Activated naive CD8-positive, alpha-beta T cell treated with anti-CD3 and anti-CD28 coated beads for 36 hours (primary cell): ENCODE measurements around the gene ALDH1A1. TPM values are rescaled to one million over a fixed set of nuclear protein-coding genes. Genes with fewer than 3 reads are reported as not detected.

ENCODE experiments used
- DNase-seq: peaks from one replicate; pipeline ENCODE4 v3.0.0; 2021
- H3K27ac Mint-ChIP-seq: one replicate; pipeline ENCODE4 v1.8.0; 2022; ENCODE audit warnings: mild to moderate bottlenecking, moderate library complexity, mixed read lengths
- H3K27me3 Mint-ChIP-seq: one replicate; pipeline ENCODE4 v1.8.0; 2022; ENCODE audit warnings: mild to moderate bottlenecking, mixed read lengths
- H3K36me3 Mint-ChIP-seq: one replicate; pipeline ENCODE4 v1.8.0; 2021; ENCODE audit warnings: mild to moderate bottlenecking, mixed read lengths
- H3K4me1 Mint-ChIP-seq: one replicate; pipeline ENCODE4 v1.8.0; 2021; ENCODE audit warnings: mixed read lengths
- H3K4me3 Mint-ChIP-seq: one replicate; pipeline ENCODE4 v1.8.0; 2022; ENCODE audit warnings: mild to moderate bottlenecking, moderate library complexity, mixed read lengths
- H3K9me3 Mint-ChIP-seq: one replicate; pipeline ENCODE4 v1.8.0; 2022; ENCODE audit warnings: mixed read lengths
- total RNA-seq, 2 experiments: library from RNA; stranded (reverse); gene quantifications; one replicate each; pipeline ENCODE4 v1.2.3, GENCODE V29; 2021

Gene ALDH1A1
- total RNA-seq, 2 experiments from 2014 or later = not detected

- no peaks in the 10 kb centered on the region for H3K9me3 Mint-ChIP-seq
- peaks cover 3% of the 10 kb centered on the region for H3K4me1 Mint-ChIP-seq
- no peaks in the 10 kb centered on the region for H3K36me3 Mint-ChIP-seq
- H3K4me3 Mint-ChIP-seq = no peak overlapping the region
- DNase-seq = no peak
- no peak overlapping the region for H3K27ac Mint-ChIP-seq
- no peaks in the 10 kb centered on the region for H3K27me3 Mint-ChIP-seq
These were observed 95.8 kb downstream of the ALDH1A1 start for GRCh38 chr9:72856972-72857623.

- no peaks in the 10 kb centered on the region for H3K27me3 Mint-ChIP-seq
- H3K9me3 Mint-ChIP-seq = no peaks in the 10 kb centered on the region
- no peak overlapping the region for H3K27ac Mint-ChIP-seq
- H3K36me3 Mint-ChIP-seq = no peaks in the 10 kb centered on the region
- H3K4me3 Mint-ChIP-seq = no peak overlapping the region
- H3K4me1 Mint-ChIP-seq = peaks cover 3% of the 10 kb centered on the region
- DNase-seq = no peak
These were observed 96.8 kb downstream of the ALDH1A1 start for GRCh38 chr9:72855890-72856523.

- no peak for DNase-seq
- Mint-ChIP-seq H3K4me3 (no peak overlapping the region), H3K27ac (no peak overlapping the region), H3K9me3 (no peaks in the 10 kb centered on the region), H3K4me1 (peaks cover 3% of the 10 kb centered on the region), H3K27me3 (no peaks in the 10 kb centered on the region), H3K36me3 (no peaks in the 10 kb centered on the region)
These were observed 97.5 kb downstream of the ALDH1A1 start for GRCh38 chr9:72855321-72855720.

Other genes with a start within 250 kb of the ALDH1A1 start
- gene ANXA1, start 198.8 kb upstream of the ALDH1A1 start, total RNA-seq = 10 to 100 TPM; 34.3 to 35.1 TPM